GM21825 (cell line): ENCODE results near the gene ADH6.
"Not testable (repeated sequence)": the region's sequence is repeated elsewhere in the genome, so short reads cannot be mapped to it uniquely, and the experiment has no call there.

ENCODE experiments used
- ATAC-seq: cut with Tn5 transposase; IDR thresholded peaks from one replicate; pipeline ENCODE4 v1.9.1; 2021; ENCODE audit warnings: mild to moderate bottlenecking, moderate library complexity; ENCODE audit not compliant: unreplicated experiment

ADH6 gene

GRCh38 chr4:99200138-99200537, 18.9 kb downstream of the ADH6 start:
- no peak for ATAC-seq

GRCh38 chr4:99190336-99190735, 28.7 kb downstream of the ADH6 start:
- no peak for ATAC-seq

- not testable (repeated sequence) for ATAC-seq
Measured at GRCh38 chr4:99189900-99190299, 29.1 kb downstream of the ADH6 start.

- no peak for ATAC-seq
Measured at GRCh38 chr4:99186029-99186428, 33.0 kb downstream of the ADH6 start.

GRCh38 chr4:99185581-99185980, 33.5 kb downstream of the ADH6 start:
- no peak for ATAC-seq

GRCh38 chr4:99180382-99181070, 38.5 kb downstream of the ADH6 start:
- ATAC-seq: no peak

GRCh38 chr4:99179626-99180025, 39.4 kb downstream of the ADH6 start:
- ATAC-seq: no peak

- no peak for ATAC-seq
Measured at GRCh38 chr4:99179178-99179577, 39.9 kb downstream of the ADH6 start.

- no peak for ATAC-seq
Measured at GRCh38 chr4:99166544-99166943, 52.5 kb downstream of the ADH6 start.

- no peak for ATAC-seq
Measured at GRCh38 chr4:99165978-99166377, 53.1 kb downstream of the ADH6 start.

- no peak for ATAC-seq
Measured at GRCh38 chr4:99161373-99162099, 57.5 kb downstream of the ADH6 start.

GRCh38 chr4:99159699-99160098, 59.3 kb downstream of the ADH6 start:
- no peak for ATAC-seq

- ATAC-seq: no peak
Measured at GRCh38 chr4:99157478-99157935, 61.5 kb downstream of the ADH6 start.

GRCh38 chr4:99156992-99157391, 62.1 kb downstream of the ADH6 start:
- ATAC-seq: no peak

- ATAC-seq: no peak
Measured at GRCh38 chr4:99154658-99155342, 64.2 kb downstream of the ADH6 start.
